Hepatocyte (in vitro differentiated cells): Measurements from ENCODE around the gene TCF7. TPM values are rescaled to one million over a fixed set of nuclear protein-coding genes. Genes with fewer than 3 reads are reported as not detected.

Experiments
- DNase-seq: peaks from one replicate; pipeline ENCODE4 v3.0.0-alpha.2; 2016; ENCODE audit warnings: low spot score
- H2AFZ ChIP-seq: fragments of 200-600 bp; sonication (generic); 2 replicates; pipeline ENCODE4 v1.6.0; 2016; ENCODE audit warnings: antibody characterized with exemption, mild to moderate bottlenecking
- H3K27ac ChIP-seq: fragments of 200-600 bp; sonication (generic); 2 replicates; pipeline ENCODE4 v1.5.1; 2016; ENCODE audit warnings: mild to moderate bottlenecking
- H3K27me3 ChIP-seq: fragments of 200-600 bp; sonication (generic); 2 replicates; pipeline ENCODE4 v1.6.1; 2016
- H3K36me3 ChIP-seq: fragments of 200-600 bp; sonication (generic); replicated peaks from 2 replicates; pipeline ENCODE4 v1.5.1; 2016; ENCODE audit warnings: low read depth; ENCODE audit not compliant: insufficient read depth
- H3K4me1 ChIP-seq: fragments of 200-600 bp; sonication (generic); 2 replicates; pipeline ENCODE4 v1.5.1; 2016; ENCODE audit warnings: mild to moderate bottlenecking, moderate library complexity; ENCODE audit not compliant: insufficient read depth
- H3K4me2 ChIP-seq: fragments of 200-600 bp; sonication (generic); 2 replicates; pipeline ENCODE4 v1.6.0; 2016
- H3K4me3 ChIP-seq: fragments of 200-600 bp; sonication (generic); 2 replicates; pipeline ENCODE4 v1.5.1; 2016; ENCODE audit warnings: mild to moderate bottlenecking
- H3K79me2 ChIP-seq: fragments of 200-600 bp; sonication (generic); 2 replicates; pipeline ENCODE4 v1.6.0; 2017; ENCODE audit warnings: mild to moderate bottlenecking
- H3K9me2 ChIP-seq: fragments of 200-600 bp; sonication (generic); replicated peaks from 2 replicates; pipeline ENCODE4 v1.6.0; 2017; ENCODE audit warnings: mild to moderate bottlenecking; ENCODE audit not compliant: insufficient read depth
- H3K9me3 ChIP-seq: fragments of 200-600 bp; sonication (generic); 2 replicates; pipeline ENCODE4 v1.5.1; 2016; ENCODE audit warnings: low read depth, mild to moderate bottlenecking
- H4K20me1 ChIP-seq: fragments of 200-600 bp; sonication (generic); 2 replicates; pipeline ENCODE4 v1.6.0; 2016; ENCODE audit warnings: mild to moderate bottlenecking; ENCODE audit not compliant: insufficient read depth, poor library complexity, severe bottlenecking
- EZH2 ChIP-seq: fragments of 200-600 bp; sonication (generic); IDR thresholded peaks from 2 replicates; pipeline ENCODE4 v1.6.1; 2016; ENCODE audit warnings: antibody characterized with exemption, mild to moderate bottlenecking, borderline replicate concordance
- EZH2phosphoT487 ChIP-seq: fragments of 200-600 bp; sonication (generic); IDR thresholded peaks from one replicate; pipeline ENCODE4 v1.6.1; 2018; ENCODE audit warnings: antibody characterized with exemption, mild to moderate bottlenecking, low read depth, moderate library complexity; ENCODE audit not compliant: unreplicated experiment, severe bottlenecking
- WGBS: methylation state at CpG from one replicate; pipeline ENCODE4 v1.1.6; 2016; ENCODE audit warnings: low lambda C conversion rate; ENCODE audit errors: missing lambda C conversion rate; 5-methylcytosine and 5-hydroxymethylcytosine counted together
- polyA plus RNA-seq: library from polyadenylated mRNA; unstranded; fragments of >200 nt; fragmentation: Nextera tagmentation; extraction: Ambion mirVana; gene quantifications from 2 replicates; pipeline ENCODE4 v1.2.1, GENCODE V29; 2016
- total RNA-seq: library from RNA; depleted of rRNA; stranded (reverse); fragments of >200 nt; gene quantifications from 2 replicates; pipeline ENCODE4 v1.2.3, GENCODE V29; 2014
- TF ChIP-seq, protein P1 (sequence below): fragments of 200-600 bp; sonication (generic); IDR thresholded peaks from 2 replicates; pipeline ENCODE4 v1.5.1; 2016; ENCODE audit warnings: antibody characterized with exemption, mild to moderate bottlenecking; ENCODE audit not compliant: poor library complexity

The TCF7 gene
- total and polyA plus RNA-seq, 2 experiments from 2014 or later, result 7.5 to 8.1 TPM

- peaks cover 37% of the 10 kb centered on the region for H4K20me1 ChIP-seq
- TF ChIP-seq EZH2, result no peak
- TF ChIP-seq, protein P1, sequence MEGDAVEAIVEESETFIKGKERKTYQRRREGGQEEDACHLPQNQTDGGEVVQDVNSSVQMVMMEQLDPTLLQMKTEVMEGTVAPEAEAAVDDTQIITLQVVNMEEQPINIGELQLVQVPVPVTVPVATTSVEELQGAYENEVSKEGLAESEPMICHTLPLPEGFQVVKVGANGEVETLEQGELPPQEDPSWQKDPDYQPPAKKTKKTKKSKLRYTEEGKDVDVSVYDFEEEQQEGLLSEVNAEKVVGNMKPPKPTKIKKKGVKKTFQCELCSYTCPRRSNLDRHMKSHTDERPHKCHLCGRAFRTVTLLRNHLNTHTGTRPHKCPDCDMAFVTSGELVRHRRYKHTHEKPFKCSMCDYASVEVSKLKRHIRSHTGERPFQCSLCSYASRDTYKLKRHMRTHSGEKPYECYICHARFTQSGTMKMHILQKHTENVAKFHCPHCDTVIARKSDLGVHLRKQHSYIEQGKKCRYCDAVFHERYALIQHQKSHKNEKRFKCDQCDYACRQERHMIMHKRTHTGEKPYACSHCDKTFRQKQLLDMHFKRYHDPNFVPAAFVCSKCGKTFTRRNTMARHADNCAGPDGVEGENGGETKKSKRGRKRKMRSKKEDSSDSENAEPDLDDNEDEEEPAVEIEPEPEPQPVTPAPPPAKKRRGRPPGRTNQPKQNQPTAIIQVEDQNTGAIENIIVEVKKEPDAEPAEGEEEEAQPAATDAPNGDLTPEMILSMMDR, result no peak
- TF ChIP-seq EZH2phosphoT487, result no peak
Measured at GRCh38 chr5:134145041-134145757, 30.7 kb downstream of the TCF7 start.

DNA sequence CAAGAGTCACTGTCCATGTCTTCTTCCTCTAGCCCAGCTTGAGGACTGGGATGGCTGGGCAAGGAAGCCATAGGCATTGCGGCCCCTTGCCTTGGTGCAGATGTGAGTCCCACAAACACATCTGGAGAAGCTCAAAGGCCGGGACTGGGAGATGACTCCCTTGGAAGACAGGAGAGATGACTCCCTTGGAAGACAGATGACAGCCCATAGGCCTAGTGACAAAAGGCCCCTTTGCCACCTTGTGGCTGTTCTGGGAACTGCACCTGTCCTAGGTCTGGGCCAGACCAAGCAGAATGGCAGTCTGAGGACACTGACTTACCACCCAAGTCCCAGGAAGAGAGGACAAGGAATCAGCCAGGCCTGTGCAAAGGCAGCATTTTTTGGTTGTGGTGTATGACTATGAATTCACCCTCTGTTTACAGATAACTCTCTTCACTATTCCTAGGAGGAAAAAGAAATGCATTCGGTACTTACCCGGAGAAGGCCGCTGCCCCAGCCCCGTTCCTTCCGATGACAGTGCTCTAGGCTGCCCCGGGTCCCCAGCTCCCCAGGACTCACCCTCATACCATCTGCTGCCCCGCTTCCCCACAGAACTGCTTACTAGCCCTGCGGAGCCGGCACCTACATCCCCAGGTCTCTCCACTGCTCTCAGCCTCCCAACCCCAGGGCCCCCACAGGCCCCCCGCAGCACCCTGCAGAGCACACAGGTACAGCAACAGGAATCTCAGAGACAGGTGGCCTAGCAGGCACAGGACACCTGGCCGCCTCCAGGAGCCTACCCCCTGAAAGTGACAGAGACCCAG lies 31.5 kb downstream of the TCF7 start:
- H3K4me1 ChIP-seq, result peaks cover 14% of the 10 kb centered on the region
- WGBS, result 93% methylated on average over 13 of the region's 13 CpGs
- TF ChIP-seq, protein P1, result peak; percentile 75
- TF ChIP-seq EZH2 (no peak), EZH2phosphoT487 (no peak)
- H3K9me3 ChIP-seq, result no peaks in the 10 kb centered on the region
- H4K20me1 ChIP-seq, result peaks cover 30% of the 10 kb centered on the region
- H3K27ac ChIP-seq, result no peak overlapping the region
- no peaks in the 10 kb centered on the region for H3K36me3 ChIP-seq
- peak; percentile 86 for DNase-seq
- no peak overlapping the region for H3K4me2 ChIP-seq
- H3K27me3 ChIP-seq, result no peaks in the 10 kb centered on the region
- no peak overlapping the region for H3K4me3 ChIP-seq
- H3K9me2 ChIP-seq, result no peaks in the 10 kb centered on the region
- peaks cover 66% of the 10 kb centered on the region for H3K79me2 ChIP-seq
- no peak overlapping the region for H2AFZ ChIP-seq

More at GRCh38 chr5:134145041-134145757, 30.7 kb downstream of the TCF7 start:
- Histone ChIP-seq H3K79me2 (peaks cover 64% of the 10 kb centered on the region), H3K4me3 (no peak overlapping the region), H3K9me3 (no peaks in the 10 kb centered on the region), H3K4me1 (peaks cover 19% of the 10 kb centered on the region), H3K4me2 (no peak overlapping the region), H2AFZ (no peak overlapping the region), H3K36me3 (no peaks in the 10 kb centered on the region), H3K9me2 (no peaks in the 10 kb centered on the region), H3K27ac (no peak overlapping the region), H3K27me3 (no peaks in the 10 kb centered on the region)
- peak; percentile 2 for DNase-seq
- 94% methylated on average over 1 of the region's 1 CpG for WGBS

- H2AFZ ChIP-seq, result no peak overlapping the region
- H3K79me2 ChIP-seq, result peaks cover 73% of the 10 kb centered on the region
- no peaks in the 10 kb centered on the region for H3K27me3 ChIP-seq
- H3K9me3 ChIP-seq, result no peaks in the 10 kb centered on the region
- H4K20me1 ChIP-seq, result peaks cover 34% of the 10 kb centered on the region
- 95% methylated on average over 4 of the region's 4 CpGs for whole genome bisulfite sequencing
- H3K4me3 ChIP-seq, result no peak overlapping the region
- no peaks in the 10 kb centered on the region for H3K36me3 ChIP-seq
- H3K4me2 ChIP-seq, result no peak overlapping the region
- TF ChIP-seq EZH2phosphoT487 (no peak), EZH2 (no peak)
- TF ChIP-seq, protein P1, result no peak
- DNase-seq, result no peak
- no peak overlapping the region for H3K27ac ChIP-seq
- H3K9me2 ChIP-seq, result no peaks in the 10 kb centered on the region
- H3K4me1 ChIP-seq, result peaks cover 6% of the 10 kb centered on the region
Measured at GRCh38 chr5:134146651-134147518, 32.4 kb downstream of the TCF7 start.
